Skeletal muscle satellite cell (primary cell): ENCODE data around the gene ZNF341.

Experiments
- H3K27me3 ChIP-seq: 2 replicates; pipeline ENCODE4 v1.7.0; 2013; ENCODE audit warnings: low read length; ENCODE audit not compliant: control insufficient read depth, insufficient read depth
- H3K36me3 ChIP-seq: 2 replicates; pipeline ENCODE4 v1.7.0; 2013; ENCODE audit warnings: mild to moderate bottlenecking, control low read depth, low read length; ENCODE audit not compliant: insufficient read depth
- H3K4me1 ChIP-seq: 2 replicates; pipeline ENCODE4 v1.7.0; 2013; ENCODE audit warnings: low read length; ENCODE audit not compliant: control insufficient read depth, insufficient read depth
- H3K4me2 ChIP-seq: 2 replicates; pipeline ENCODE4 v1.7.0; 2013; ENCODE audit warnings: mild to moderate bottlenecking, low read length
- H3K4me3 ChIP-seq: 2 replicates; pipeline ENCODE4 v1.7.0; 2013; ENCODE audit warnings: low read length
- H3K9ac ChIP-seq: 2 replicates; pipeline ENCODE4 v1.7.0; 2013; ENCODE audit warnings: mild to moderate bottlenecking, low read depth, low read length, moderate library complexity
- H3K9me3 ChIP-seq: replicated peaks from 2 replicates; pipeline ENCODE4 v1.7.0; 2013; ENCODE audit warnings: mild to moderate bottlenecking, control low read depth, low read length

Gene ZNF341

DNA sequence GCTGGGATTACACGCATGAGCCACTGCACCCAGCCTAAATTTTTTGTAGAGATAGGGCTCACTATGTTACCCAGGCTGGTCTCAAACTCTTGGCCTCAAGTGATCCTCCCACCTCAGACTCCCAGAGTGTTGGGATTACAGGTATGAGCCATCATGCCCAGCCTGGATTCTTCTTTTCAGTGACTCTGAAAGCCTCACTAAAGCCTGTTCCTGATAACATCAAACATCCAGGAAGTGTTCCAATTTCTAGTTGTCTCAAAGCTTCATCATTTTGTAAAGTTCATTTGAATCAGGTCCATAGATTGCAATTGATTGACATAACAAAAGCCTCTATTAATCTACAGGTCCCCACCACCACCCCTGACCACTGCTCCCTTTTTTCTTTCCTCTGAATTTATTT, 50.1 kb downstream of the ZNF341 start:
- Histone ChIP-seq H3K4me2 (no peak overlapping the region), H3K9ac (no peak overlapping the region), H3K36me3 (no peaks in the 10 kb centered on the region), H3K4me1 (no peaks in the 10 kb centered on the region), H3K4me3 (no peak overlapping the region), H3K9me3 (no peaks in the 10 kb centered on the region), H3K27me3 (no peaks in the 10 kb centered on the region)

DNA sequence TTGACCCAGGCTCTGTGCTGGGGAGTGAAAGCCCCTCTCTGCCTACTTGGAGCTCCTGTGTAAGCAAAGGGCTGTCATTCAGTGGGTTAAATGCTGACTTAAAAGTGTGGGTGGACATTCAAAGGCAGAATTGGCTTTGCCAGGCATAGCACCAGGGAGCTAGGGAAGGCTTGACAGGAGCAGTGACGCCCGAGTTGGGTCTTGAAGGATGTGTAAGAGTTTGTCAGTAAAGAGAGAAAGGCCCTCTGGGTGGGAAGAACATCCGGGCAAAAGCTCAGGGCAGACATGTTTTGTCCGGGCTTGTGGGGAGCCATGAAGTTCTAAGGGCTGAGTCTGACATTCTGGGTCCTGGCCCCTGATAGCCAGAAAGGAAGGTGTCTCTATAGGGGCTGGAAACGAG, 51.5 kb downstream of the ZNF341 start:
- no peak overlapping the region for H3K9ac ChIP-seq
- no peak overlapping the region for H3K4me2 ChIP-seq
- H3K36me3 ChIP-seq, result no peaks in the 10 kb centered on the region
- no peaks in the 10 kb centered on the region for H3K4me1 ChIP-seq
- no peak overlapping the region for H3K4me3 ChIP-seq
- no peaks in the 10 kb centered on the region for H3K9me3 ChIP-seq
- H3K27me3 ChIP-seq, result no peaks in the 10 kb centered on the region

DNA sequence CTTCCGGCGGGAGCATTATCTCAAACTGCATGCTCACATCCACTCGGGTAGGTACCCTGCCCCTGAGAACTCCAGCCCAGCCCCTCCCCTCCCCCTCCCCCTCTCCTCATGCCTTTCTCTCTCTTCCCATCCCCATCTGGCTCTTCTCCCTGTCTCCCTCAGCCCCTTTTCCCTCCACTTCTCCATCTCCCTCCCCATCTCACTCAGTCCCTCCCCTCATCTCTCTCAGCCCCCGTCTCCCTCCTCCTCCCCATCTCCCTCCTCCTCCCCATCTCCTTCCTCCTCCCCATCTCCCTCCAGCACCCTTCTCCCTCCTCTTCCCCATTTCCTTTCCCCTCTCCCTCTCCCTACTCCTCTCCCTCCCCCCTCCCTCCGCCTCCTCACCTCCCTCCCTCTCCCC, 52.0 kb downstream of the ZNF341 start:
- no peaks in the 10 kb centered on the region for H3K9me3 ChIP-seq
- no peaks in the 10 kb centered on the region for H3K27me3 ChIP-seq
- H3K4me2 ChIP-seq, result no peak overlapping the region
- no peak overlapping the region for H3K4me3 ChIP-seq
- H3K9ac ChIP-seq, result no peak overlapping the region
- no peaks in the 10 kb centered on the region for H3K36me3 ChIP-seq
- peaks cover under 1% of the 10 kb centered on the region for H3K4me1 ChIP-seq

DNA sequence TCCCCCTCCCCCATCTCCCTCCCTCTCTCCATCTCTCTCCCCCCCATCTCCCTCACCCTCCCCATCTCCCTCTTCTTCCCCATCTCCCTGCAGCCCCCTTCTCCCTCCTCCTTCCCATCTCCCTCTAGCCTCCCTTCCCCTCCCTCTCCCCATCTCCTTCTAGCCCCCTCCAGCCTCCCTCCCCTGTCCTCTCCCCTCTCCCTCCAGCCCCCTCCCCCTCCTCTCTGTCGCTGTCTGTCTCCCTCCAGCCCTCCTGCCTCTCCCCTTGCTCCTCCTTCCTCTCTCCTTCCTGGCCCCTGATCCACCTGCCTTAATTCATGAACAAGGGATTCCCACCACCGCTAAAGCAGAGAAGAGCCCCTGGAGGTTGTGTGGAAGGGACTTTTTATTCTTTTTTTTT, 52.4 kb downstream of the ZNF341 start:
- H3K9me3 ChIP-seq, result no peaks in the 10 kb centered on the region
- H3K4me1 ChIP-seq, result peaks cover 5% of the 10 kb centered on the region
- no peaks in the 10 kb centered on the region for H3K36me3 ChIP-seq
- no peaks in the 10 kb centered on the region for H3K27me3 ChIP-seq
- H3K4me2 ChIP-seq, result no peak overlapping the region
- H3K4me3 ChIP-seq, result no peak overlapping the region
- no peak overlapping the region for H3K9ac ChIP-seq

DNA sequence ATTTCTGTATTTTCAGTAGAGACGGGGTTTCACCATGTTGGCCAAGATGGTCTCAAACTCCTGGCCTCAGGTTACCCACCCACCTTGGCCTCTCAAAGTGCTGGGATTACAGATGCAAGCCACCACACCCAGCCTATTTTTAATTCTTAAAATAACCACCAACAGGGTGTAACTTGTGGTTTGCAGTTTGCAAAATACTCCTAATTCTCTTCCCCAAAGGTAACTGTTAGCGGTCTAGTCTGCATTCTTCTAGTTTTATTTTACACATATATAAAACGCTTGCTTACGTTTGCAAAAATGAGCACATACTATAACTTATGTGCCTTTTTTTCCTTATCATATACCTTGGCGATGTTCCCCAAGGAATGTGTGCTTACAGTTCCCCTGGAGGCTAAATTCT, 53.7 kb downstream of the ZNF341 start:
- Histone ChIP-seq H3K27me3 (no peaks in the 10 kb centered on the region), H3K9ac (no peak overlapping the region), H3K4me2 (no peak overlapping the region), H3K4me1 (peaks cover 12% of the 10 kb centered on the region), H3K9me3 (no peaks in the 10 kb centered on the region), H3K36me3 (no peaks in the 10 kb centered on the region), H3K4me3 (no peak overlapping the region)

DNA sequence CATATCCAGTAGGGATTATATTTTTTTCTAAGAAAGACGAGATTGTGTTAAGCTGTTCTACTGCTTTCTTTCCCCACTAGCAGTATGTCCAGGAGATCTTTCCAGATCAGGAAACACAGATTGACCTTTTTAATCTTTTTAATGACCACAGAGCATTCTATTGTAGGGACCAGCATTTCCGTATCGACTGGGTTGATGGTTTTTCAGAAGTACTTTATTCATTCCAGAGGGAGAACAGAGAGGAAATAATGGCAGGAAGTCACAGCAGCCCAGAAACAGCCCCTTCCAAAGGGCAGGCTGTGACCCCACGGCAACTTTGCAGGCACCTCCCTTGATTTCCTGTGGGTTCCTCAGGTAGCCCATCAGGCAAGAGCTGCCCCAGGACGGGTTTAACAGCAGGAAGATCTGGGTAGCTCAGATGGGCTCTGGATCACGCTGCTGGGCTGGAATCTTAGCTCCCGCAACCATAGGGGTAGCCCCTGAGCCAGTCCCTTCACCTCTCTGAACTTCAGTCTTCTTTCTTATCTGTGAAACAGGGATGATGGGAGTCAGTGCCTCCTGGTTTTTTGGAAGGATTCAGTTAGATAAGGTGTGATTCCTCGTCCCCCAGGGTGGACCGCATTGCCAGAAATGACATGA, 55.6 kb downstream of the ZNF341 start:
- Histone ChIP-seq H3K4me1 (peaks cover 12% of the 10 kb centered on the region), H3K9me3 (no peaks in the 10 kb centered on the region), H3K4me3 (no peak overlapping the region), H3K4me2 (no peak overlapping the region), H3K27me3 (no peaks in the 10 kb centered on the region), H3K36me3 (no peaks in the 10 kb centered on the region), H3K9ac (no peak overlapping the region)

DNA sequence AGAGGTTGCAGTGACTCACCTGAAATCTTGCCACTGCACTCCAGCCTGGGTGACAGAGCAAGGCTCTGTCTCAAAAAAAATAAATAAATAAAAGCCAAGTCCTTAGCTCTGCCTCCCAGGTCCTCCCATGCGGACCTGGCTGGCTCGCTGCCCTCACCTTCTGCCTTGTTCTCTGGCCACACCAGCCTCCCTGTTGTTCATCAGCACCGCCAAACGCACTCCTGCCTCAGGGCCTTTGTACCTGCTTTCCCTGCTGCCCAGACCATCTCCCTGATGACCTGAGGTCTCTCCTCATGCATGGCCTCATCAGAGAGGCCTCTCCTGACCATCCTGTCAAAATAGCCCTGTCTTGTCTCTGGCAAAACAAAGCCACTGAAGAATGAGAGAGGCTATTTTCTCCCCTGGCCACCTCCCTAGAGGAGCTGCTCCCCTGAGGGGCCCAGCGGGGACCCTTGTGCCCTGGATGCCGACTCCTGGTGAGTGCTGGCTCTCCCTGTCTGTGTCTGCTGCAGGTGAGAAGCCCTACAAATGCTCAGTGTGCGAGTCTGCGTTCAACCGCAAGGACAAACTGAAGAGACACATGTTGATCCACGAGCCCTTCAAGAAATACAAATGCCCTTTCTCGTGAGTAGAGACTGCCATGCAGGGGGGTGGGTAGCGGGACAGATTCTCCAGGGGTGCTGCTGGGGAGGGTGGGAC, 56.7 kb downstream of the ZNF341 start:
- Histone ChIP-seq H3K4me1 (peaks cover 12% of the 10 kb centered on the region), H3K9me3 (no peaks in the 10 kb centered on the region), H3K36me3 (no peaks in the 10 kb centered on the region), H3K27me3 (no peaks in the 10 kb centered on the region), H3K4me2 (no peak overlapping the region), H3K4me3 (no peak overlapping the region), H3K9ac (no peak overlapping the region)

DNA sequence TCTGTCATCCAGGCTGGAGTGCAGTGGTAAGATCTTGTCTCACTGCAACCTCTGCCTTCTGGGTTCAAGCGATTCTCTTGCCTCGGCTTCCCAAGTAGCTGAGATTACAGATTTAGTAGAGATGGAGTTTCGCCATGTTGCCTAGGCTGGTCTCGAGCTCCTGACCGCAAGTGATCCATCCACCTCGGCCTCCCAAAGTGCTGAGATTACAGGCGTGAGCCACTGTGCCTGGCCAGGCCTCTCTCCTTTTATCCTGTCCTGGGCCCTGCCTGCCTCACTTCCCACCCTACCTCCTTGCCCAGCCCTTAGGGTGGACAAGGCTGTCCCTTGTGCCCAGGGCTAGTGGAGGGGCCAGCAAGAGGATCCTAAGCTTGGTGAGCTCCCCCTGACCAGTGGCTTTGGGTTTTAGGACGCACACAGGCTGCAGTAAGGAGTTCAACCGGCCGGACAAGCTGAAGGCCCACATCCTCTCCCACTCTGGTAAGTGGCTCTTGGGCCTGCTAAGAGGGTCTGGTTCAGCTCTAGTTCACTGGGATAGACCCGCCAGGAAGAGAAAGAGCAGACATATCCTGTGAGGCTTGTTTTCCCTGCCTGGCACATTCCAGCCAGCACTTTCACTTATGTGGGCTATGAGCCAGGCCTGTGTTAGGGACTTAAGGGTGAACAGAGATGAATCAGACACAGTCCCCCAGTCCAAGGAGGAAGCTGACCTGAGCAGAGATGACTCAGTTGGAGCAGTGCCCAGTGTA, 57.5 kb downstream of the ZNF341 start:
- Histone ChIP-seq H3K4me3 (no peak overlapping the region), H3K4me2 (peak overlapping the region; percentile 66), H3K36me3 (no peaks in the 10 kb centered on the region), H3K9me3 (no peaks in the 10 kb centered on the region), H3K9ac (peak overlapping the region; percentile 67), H3K4me1 (peaks cover 12% of the 10 kb centered on the region), H3K27me3 (no peaks in the 10 kb centered on the region)

DNA sequence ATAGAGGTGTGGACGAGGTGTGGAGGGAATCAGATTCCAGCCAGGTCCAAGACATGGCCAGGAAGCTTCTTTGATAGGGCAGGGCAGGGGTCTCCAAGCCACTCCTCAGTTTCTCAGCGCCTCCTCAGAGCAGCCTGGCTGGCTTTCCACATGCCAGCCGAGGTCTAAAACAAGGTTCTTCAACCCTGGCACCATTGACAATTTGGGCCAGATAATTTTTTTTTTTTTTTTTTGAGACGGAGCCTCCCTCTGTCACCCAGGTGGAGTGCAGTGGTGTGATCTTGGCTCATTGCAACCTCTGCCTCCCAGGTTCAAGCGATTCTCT, 58.0 kb downstream of the ZNF341 start:
- Histone ChIP-seq H3K4me1 (peaks cover 12% of the 10 kb centered on the region), H3K36me3 (no peaks in the 10 kb centered on the region), H3K4me3 (no peak overlapping the region), H3K27me3 (no peaks in the 10 kb centered on the region), H3K9me3 (no peaks in the 10 kb centered on the region), H3K4me2 (peak overlapping the region; percentile 66), H3K9ac (no peak overlapping the region)

DNA sequence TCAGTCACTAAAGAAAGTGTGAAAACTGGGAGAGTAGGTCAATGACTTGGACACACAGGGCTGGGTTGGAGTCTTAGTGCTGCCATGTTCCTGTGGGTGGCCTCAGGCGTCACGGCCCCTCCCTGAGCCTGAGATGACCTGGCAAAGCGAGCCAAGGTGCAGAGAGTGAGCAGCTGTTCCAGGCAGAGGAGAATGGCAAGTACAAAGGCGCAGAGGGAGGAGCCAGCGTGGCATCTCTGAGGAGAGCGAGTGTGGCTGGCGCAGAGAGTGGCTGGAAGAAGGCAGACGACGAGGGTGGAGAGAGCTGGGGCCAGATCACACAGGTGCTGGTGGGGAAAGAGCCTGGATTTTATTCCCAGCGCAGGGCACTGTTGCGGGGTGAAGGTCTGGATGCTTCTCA, 58.8 kb downstream of the ZNF341 start:
- H3K36me3 ChIP-seq, result no peaks in the 10 kb centered on the region
- H3K4me1 ChIP-seq, result peaks cover 12% of the 10 kb centered on the region
- H3K27me3 ChIP-seq, result no peaks in the 10 kb centered on the region
- no peak overlapping the region for H3K4me2 ChIP-seq
- H3K9ac ChIP-seq, result no peak overlapping the region
- no peak overlapping the region for H3K4me3 ChIP-seq
- H3K9me3 ChIP-seq, result no peaks in the 10 kb centered on the region

DNA sequence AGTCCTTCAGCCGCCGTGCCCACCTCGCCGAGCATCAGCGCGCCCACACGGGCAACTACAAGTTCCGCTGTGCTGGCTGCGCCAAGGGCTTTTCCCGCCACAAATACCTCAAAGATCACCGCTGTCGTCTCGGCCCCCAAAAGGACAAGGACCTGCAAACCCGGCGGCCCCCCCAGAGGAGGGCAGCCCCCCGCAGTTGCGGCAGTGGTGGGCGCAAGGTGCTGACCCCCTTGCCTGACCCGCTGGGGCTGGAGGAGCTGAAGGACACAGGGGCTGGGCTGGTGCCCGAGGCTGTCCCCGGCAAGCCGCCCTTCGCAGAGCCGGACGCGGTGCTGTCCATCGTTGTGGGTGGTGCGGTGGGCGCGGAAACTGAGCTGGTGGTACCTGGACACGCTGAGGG, 59.2 kb downstream of the ZNF341 start:
- no peaks in the 10 kb centered on the region for H3K27me3 ChIP-seq
- H3K36me3 ChIP-seq, result no peaks in the 10 kb centered on the region
- peaks cover 12% of the 10 kb centered on the region for H3K4me1 ChIP-seq
- H3K4me2 ChIP-seq, result no peak overlapping the region
- H3K9me3 ChIP-seq, result no peaks in the 10 kb centered on the region
- no peak overlapping the region for H3K9ac ChIP-seq
- no peak overlapping the region for H3K4me3 ChIP-seq

DNA sequence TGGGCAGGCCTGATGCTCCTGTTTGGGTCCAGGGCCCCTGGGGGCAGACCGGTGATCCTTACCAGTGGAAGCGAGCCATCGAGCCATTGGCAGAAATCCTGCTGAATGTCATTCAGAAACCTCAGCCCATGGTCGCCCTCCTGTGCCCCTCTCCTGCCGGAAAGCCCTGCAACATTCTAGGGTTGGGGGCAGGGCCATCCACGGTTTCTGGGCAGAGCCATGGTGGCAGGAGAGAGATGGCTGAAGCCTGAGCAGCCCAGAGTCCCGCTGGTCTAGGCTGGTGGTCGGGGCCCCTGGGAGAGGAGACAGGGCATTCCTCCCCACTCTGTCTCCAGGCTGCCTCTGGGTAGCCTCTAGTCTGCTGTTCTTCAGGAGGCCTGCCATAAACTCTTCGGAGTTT, 59.7 kb downstream of the ZNF341 start:
- no peak overlapping the region for H3K9ac ChIP-seq
- no peaks in the 10 kb centered on the region for H3K9me3 ChIP-seq
- H3K27me3 ChIP-seq, result no peaks in the 10 kb centered on the region
- H3K4me3 ChIP-seq, result no peak overlapping the region
- H3K36me3 ChIP-seq, result no peaks in the 10 kb centered on the region
- no peak overlapping the region for H3K4me2 ChIP-seq
- H3K4me1 ChIP-seq, result peaks cover 12% of the 10 kb centered on the region
